GM21390 (cell line): Measurements from ENCODE around the gene TTC27.
"Not testable (repeated sequence)": the region's sequence is repeated elsewhere in the genome, so short reads cannot be mapped to it uniquely, and the experiment has no call there.

Experiments
- ATAC-seq: cut with Tn5 transposase; IDR thresholded peaks from one replicate; pipeline ENCODE4 v1.9.1; 2021; ENCODE audit not compliant: unreplicated experiment

Gene TTC27

GRCh38 chr2:32846274-32846673, 218.4 kb downstream of the TTC27 start:
- ATAC-seq, result not testable (repeated sequence)

- no peak for ATAC-seq
These were observed 219.9 kb downstream of the TTC27 start for GRCh38 chr2:32847734-32848133.

DNA sequence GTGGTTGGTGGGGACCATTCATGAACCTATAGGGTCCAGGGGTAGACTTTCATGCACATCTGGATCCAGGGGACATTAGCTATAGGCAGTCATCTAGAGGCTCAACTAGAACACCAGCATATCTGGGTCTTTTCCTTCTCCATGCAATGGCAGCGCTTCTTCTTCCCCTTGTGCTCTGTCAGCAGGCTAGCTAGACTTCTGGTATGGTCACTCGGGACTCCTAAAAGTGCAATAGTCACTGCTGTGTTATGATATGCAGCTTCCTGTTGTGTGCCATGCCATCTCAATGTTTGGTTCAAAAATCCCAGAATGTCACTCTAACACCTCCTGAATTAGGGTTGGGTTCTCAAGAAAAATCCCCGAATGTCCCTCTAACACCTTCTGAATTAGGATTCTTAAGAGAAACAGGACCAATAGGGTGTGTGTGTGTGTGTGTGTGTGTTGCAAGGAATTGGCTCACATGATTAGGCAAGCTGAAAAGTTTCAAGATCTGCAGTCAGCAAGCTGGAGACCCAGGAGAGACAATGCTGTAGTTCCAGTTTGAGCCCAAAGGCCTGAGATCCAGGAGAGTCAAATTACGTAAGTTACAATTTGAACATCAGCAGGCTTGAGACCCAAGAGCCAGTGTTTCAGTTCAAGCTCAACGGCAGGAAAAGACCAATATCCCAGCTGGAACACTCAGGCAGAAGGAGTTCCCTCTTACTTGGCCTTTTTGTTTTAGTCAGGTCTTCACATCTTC, 221.8 kb downstream of the TTC27 start:
- ATAC-seq, result no peak

- no peak for ATAC-seq
These were observed 224.1 kb downstream of the TTC27 start for GRCh38 chr2:32851777-32852439.

DNA sequence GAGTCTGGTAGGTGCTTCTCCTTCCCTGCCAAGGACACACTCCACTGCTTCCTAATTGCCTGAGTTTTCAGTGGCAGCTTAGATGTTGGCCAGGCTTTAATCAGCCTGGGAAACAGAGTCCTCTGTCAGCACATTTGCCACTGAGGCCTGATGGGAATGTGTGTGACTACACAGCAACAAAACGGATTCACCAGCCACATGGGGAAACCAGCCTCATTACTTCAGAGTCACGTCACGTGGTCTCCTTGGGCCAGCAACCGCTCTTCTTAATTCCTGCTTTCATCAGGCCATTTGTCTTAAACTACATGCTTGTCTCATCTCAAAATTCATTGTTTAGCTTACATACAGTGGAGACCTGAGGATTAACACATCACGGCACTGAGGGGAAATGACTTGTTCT, 225.0 kb downstream of the TTC27 start:
- ATAC-seq, result no peak

DNA sequence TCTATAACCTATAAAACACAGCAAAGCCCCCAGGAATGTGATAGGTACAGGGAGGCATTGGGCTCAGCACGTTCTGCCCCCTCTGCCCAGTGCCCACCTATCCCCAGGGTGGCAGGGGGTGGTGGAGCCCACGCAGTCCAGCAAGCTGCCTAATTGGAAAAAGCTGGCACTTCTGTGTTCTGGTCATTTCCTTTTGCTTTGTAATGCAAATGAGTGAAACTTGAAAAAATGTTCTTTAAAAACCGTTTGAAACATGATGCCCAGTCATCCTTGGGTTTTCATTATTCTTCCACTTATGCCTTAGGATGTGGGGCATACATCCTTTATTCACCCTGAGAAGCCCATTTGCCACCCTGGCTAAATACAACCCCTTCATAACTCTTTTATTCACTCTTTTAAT, 229.0 kb downstream of the TTC27 start:
- ATAC-seq, result no peak

- ATAC-seq, result no peak
These were observed 230.9 kb downstream of the TTC27 start for GRCh38 chr2:32858713-32859112.

- no peak for ATAC-seq
These were observed 232.5 kb downstream of the TTC27 start for GRCh38 chr2:32860385-32860784.

- ATAC-seq, result no peak
These were observed 234.6 kb downstream of the TTC27 start for GRCh38 chr2:32862269-32863055.

DNA sequence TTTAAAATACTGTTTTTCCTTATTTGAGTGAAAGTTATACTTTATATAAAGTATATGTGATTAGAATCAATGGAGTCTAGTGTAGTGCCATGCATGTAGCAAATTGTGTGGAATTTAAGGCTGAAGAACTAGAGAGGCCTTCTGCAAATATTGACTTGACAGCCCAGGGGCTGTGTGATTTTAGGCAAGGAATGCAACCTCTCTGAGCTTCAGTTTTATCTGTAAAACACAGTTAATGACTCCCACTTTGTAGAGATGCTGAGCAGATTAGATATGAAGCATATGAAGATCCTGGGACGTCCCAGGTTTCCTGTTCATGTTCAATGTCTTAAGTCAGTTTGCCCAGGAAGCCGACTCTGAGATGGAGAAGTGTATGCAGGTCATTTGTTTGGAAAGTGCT, 235.5 kb downstream of the TTC27 start:
- ATAC-seq, result no peak

- ATAC-seq, result no peak
These were observed 236.0 kb downstream of the TTC27 start for GRCh38 chr2:32863803-32864202.

- no peak for ATAC-seq
These were observed 236.7 kb downstream of the TTC27 start for GRCh38 chr2:32864334-32865111.

DNA sequence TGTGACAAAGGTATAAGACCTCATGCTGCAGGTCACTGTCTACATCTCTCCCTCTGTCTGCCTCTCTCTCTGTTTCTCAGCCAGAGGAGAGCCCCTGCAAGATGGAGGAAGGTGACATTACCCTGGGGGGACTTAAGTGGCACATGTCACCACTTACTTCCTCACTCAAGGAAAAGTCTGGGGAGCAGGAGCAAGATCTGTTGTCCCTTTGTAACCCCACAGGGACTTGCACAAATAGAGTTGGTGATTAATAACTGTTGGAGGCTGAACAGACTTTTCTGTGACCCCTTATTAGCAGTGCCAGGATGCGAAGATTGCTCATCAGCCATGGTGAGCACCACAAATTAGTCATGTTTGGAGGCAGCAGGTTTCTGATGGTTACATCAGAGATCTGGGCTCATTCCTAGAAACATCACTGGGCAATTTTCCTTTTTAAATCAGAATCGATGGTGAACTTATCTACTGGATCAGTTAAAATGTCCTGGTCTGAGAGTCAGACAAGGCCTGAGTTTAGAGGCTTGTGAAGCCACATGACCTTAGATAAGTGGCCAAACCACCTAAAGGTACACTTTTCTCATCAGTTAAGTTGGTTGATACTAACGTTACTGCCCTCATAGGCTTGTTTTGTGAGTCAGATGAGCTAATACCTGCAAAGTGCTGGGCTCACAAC, 237.7 kb downstream of the TTC27 start:
- ATAC-seq, result peak; percentile 43

DNA sequence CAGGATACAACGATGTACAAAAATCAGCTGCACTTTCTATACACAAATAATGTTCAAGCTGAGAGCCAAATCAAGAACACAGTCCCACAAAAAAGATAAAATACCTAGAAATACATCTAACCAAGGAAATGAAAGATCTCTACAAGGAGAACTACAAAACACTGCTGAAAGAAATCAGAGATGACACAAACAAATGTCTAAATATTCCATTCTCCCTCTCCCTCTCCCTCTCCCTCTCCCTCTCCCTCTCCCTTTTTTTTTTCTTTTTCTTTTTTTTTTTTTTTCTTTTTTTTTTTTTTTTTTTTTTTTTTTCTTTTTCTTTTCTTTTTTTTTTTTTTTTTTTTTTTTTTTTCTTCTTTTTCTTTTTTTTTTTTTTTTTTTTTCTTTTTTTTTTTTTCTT, 238.6 kb downstream of the TTC27 start:
- not testable (repeated sequence) for ATAC-seq
